BE2C (cell line): ENCODE data around the gene PAX5.

ENCODE experiments used
- DNase-seq: peaks from one replicate; pipeline ENCODE4 v3.0.0-alpha.2; 2020
- H3K27me3 ChIP-seq: fragments of 250-450 bp; sonication (Bioruptor Pico); 2 replicates; pipeline ENCODE4 v1.5.1; 2020; ENCODE audit warnings: mild to moderate bottlenecking
- H3K36me3 ChIP-seq: fragments of 250-450 bp; sonication (Bioruptor Pico); 2 replicates; pipeline ENCODE4 v1.5.1; 2020; ENCODE audit warnings: mild to moderate bottlenecking
- H3K4me1 ChIP-seq: fragments of 250-450 bp; sonication (Bioruptor Pico); 2 replicates; pipeline ENCODE4 v1.5.1; 2020
- H3K4me3 ChIP-seq: 2 replicates; pipeline ENCODE4 v1.5.1; 2011; ENCODE audit warnings: low read depth, low read length
- H3K9me3 ChIP-seq: fragments of 250-450 bp; sonication (Bioruptor Pico); 2 replicates; pipeline ENCODE4 v1.5.1; 2020
- TF ChIP-seq, protein P1 (sequence below): IDR thresholded peaks from 2 replicates; pipeline ENCODE4 v1.5.1; 2012; ENCODE audit warnings: mild to moderate bottlenecking, low read depth, low read length

PAX5 gene

GRCh38 chr9:36968574-36969215 lies 65.4 kb downstream of the PAX5 start:
- no peak for DNase-seq
- Histone ChIP-seq H3K4me3 (no peak overlapping the region), H3K27me3 (no peaks in the 10 kb centered on the region), H3K4me1 (no peaks in the 10 kb centered on the region; the same call in 1 of the 2 replicates), H3K9me3 (no peaks in the 10 kb centered on the region), H3K36me3 (peaks cover 18% of the 10 kb centered on the region)
- TF ChIP-seq, protein P1, sequence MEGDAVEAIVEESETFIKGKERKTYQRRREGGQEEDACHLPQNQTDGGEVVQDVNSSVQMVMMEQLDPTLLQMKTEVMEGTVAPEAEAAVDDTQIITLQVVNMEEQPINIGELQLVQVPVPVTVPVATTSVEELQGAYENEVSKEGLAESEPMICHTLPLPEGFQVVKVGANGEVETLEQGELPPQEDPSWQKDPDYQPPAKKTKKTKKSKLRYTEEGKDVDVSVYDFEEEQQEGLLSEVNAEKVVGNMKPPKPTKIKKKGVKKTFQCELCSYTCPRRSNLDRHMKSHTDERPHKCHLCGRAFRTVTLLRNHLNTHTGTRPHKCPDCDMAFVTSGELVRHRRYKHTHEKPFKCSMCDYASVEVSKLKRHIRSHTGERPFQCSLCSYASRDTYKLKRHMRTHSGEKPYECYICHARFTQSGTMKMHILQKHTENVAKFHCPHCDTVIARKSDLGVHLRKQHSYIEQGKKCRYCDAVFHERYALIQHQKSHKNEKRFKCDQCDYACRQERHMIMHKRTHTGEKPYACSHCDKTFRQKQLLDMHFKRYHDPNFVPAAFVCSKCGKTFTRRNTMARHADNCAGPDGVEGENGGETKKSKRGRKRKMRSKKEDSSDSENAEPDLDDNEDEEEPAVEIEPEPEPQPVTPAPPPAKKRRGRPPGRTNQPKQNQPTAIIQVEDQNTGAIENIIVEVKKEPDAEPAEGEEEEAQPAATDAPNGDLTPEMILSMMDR: no peak

DNA sequence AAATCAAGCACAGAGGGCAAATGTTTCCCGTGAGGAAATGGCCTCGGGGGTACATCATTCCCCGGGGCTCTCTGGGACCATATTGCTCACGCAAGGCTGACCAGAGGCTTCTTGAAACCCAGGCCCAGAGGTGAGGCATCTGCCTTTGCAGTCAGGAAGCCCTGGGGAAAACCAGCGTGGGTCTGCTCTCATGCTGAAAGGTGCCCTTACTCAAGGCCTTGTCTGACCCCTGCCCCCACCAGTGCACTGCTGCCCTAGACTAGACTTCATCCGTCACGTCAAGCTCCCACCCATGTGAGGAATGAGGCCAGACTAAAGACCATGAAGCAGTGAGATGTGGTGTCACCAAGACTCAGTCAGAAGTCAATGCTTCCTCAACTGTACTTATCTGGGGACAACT lies 66.1 kb downstream of the PAX5 start:
- TF ChIP-seq, protein P1: no peak
- Histone ChIP-seq H3K4me1 (no peaks in the 10 kb centered on the region; the same call in 1 of the 2 replicates), H3K4me3 (no peak overlapping the region), H3K9me3 (no peaks in the 10 kb centered on the region), H3K27me3 (no peaks in the 10 kb centered on the region), H3K36me3 (peaks cover 25% of the 10 kb centered on the region)
- no peak for DNase-seq

DNA sequence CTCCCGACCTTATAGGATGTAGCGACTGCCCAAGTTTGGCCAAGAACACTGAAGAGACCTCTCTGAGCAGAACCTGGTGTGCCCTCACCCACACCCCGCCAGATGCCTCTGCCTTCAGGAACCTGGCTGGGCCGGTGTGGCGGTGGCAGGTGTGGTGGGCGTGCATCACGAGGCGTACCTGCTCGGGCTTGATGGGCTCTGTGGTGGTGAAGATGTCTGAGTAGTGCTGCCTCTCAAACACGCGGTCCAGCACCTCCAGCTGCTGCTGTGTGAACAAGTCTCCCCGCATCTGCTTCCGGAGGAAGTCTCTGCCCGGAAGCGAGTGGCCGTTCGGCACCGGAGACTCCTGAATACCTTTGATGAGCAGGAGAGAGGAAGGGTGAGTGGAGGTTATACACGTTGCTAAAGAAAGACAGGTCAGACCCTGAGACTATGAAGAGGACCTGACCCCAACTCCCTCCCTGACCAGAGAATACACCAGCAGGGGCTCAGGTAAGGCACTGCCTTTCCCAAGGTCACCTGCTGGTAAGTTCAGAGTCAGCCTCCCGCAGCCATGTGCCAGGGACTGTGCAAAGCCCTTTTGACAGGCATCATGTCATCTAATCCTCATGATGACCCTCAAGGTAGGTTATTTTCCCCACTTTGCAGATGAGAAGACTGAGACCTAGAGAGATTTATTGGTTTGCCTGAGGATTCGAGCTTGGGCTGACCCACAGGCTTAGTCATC lies 67.5 kb downstream of the PAX5 start:
- TF ChIP-seq, protein P1: no peak
- Histone ChIP-seq H3K4me1 (no peaks in the 10 kb centered on the region; the same call in 1 of the 2 replicates), H3K27me3 (no peaks in the 10 kb centered on the region), H3K36me3 (peaks cover 40% of the 10 kb centered on the region), H3K4me3 (no peak overlapping the region), H3K9me3 (no peaks in the 10 kb centered on the region)
- no peak for DNase-seq

GRCh38 chr9:36964791-36965190 lies 69.3 kb downstream of the PAX5 start:
- TF ChIP-seq, protein P1: no peak
- Histone ChIP-seq H3K4me1 (no peaks in the 10 kb centered on the region; the same call in 1 of the 2 replicates), H3K36me3 (peaks cover 51% of the 10 kb centered on the region), H3K27me3 (no peaks in the 10 kb centered on the region), H3K4me3 (no peak overlapping the region), H3K9me3 (no peaks in the 10 kb centered on the region)
- no peak for DNase-seq

GRCh38 chr9:36963346-36963745 lies 70.7 kb downstream of the PAX5 start:
- H3K4me1 ChIP-seq: no peaks in the 10 kb centered on the region; the same call in 1 of the 2 replicates
- no peaks in the 10 kb centered on the region for H3K9me3 ChIP-seq
- TF ChIP-seq, protein P1: no peak
- no peak for DNase-seq
- H3K4me3 ChIP-seq: no peak overlapping the region
- H3K27me3 ChIP-seq: no peaks in the 10 kb centered on the region
- H3K36me3 ChIP-seq: peaks cover 51% of the 10 kb centered on the region

DNA sequence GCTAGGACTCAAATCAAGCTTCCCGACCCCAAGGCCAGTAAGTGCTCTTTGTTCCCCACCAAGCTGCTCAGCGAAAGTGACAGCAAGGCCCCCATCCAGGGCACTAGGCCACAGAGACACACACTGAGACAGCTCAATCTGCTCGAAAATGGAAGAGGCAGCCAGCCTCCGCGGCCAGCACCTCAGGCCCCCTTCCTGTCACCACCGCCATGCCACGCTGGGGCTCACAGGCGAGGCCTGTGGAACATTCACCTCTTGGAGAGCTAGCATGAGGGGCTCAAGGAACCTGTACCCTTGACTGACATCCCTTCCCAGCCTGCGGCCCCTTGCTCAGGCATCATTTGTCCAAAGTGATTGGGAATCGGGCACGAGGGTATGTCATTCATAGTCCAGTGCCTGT lies 71.4 kb downstream of the PAX5 start:
- Histone ChIP-seq H3K9me3 (no peaks in the 10 kb centered on the region), H3K27me3 (no peaks in the 10 kb centered on the region), H3K4me1 (no peaks in the 10 kb centered on the region), H3K36me3 (peaks cover 51% of the 10 kb centered on the region), H3K4me3 (no peak overlapping the region)
- no peak for DNase-seq
- TF ChIP-seq, protein P1: no peak
